ENCODE results near the gene FAM3D.

GRCh38 chr3:58630076-58630709 lies 36.4 kb downstream of the FAM3D start:
- TF ChIP-seq EZH2 (IDR thresholded peaks at IDR 0.05) (no peak), CTCF (IDR thresholded peaks at IDR 0.05) (peak; percentile 91)
